Activated CD8-positive, alpha-beta memory T cell treated with anti-CD3 and anti-CD28 coated beads, Interleukin-2, amount 50 U/mL, for 48 hours (primary cell): Measurements from ENCODE around the gene EFHD1.
A peak's percentile ranks its signal among the peaks of the same experiment; 100 is the strongest.

ENCODE experiments used
- DNase-seq: peaks from one replicate; pipeline ENCODE4 v3.0.0-alpha.2; 2020

Gene EFHD1

GRCh38 chr2:232633413-232634205 lies at the start of gene EFHD1:
Gene EFHD1 (plus strand): TSS chr2:232633604. CDS start chr2:232633705, 101 bp downstream.
- peak; percentile 75 for DNase-seq

GRCh38 chr2:232584238-232584637 lies 49.2 kb upstream of the EFHD1 start:
- DNase-seq: no peak

GRCh38 chr2:232586943-232587505 lies 46.4 kb upstream of the EFHD1 start:
- no peak for DNase-seq

- no peak for DNase-seq
Observed at GRCh38 chr2:232587512-232587911, 45.9 kb upstream of the EFHD1 start.

GRCh38 chr2:232588031-232588430 lies 45.4 kb upstream of the EFHD1 start:
- DNase-seq: no peak

- DNase-seq: no peak
Observed at GRCh38 chr2:232588680-232589585, 44.5 kb upstream of the EFHD1 start.

- no peak for DNase-seq
Observed at GRCh38 chr2:232592772-232593395, 40.5 kb upstream of the EFHD1 start.

- no peak for DNase-seq
Observed at GRCh38 chr2:232593982-232594381, 39.4 kb upstream of the EFHD1 start.

- DNase-seq: no peak
Observed at GRCh38 chr2:232597362-232598079, 35.9 kb upstream of the EFHD1 start.

- DNase-seq: no peak
Observed at GRCh38 chr2:232598293-232598692, 35.1 kb upstream of the EFHD1 start.

GRCh38 chr2:232600053-232600773 lies 33.2 kb upstream of the EFHD1 start:
- no peak for DNase-seq

- no peak for DNase-seq
Observed at GRCh38 chr2:232603283-232603682, 30.1 kb upstream of the EFHD1 start.

GRCh38 chr2:232604535-232604934 lies 28.9 kb upstream of the EFHD1 start:
- no peak for DNase-seq

- DNase-seq: no peak
Observed at GRCh38 chr2:232607011-232607410, 26.4 kb upstream of the EFHD1 start.

GRCh38 chr2:232609607-232610006 lies 23.8 kb upstream of the EFHD1 start:
- no peak for DNase-seq

GRCh38 chr2:232610081-232610480 lies 23.3 kb upstream of the EFHD1 start:
- no peak for DNase-seq

GRCh38 chr2:232611061-232611460 lies 22.3 kb upstream of the EFHD1 start:
- no peak for DNase-seq

GRCh38 chr2:232611559-232612218 lies 21.7 kb upstream of the EFHD1 start:
- peak; percentile 95 for DNase-seq

GRCh38 chr2:232613538-232614134 lies 19.8 kb upstream of the EFHD1 start:
- DNase-seq: no peak

- no peak for DNase-seq
Observed at GRCh38 chr2:232615339-232615738, 18.1 kb upstream of the EFHD1 start.

GRCh38 chr2:232621186-232621585 lies 12.2 kb upstream of the EFHD1 start:
- DNase-seq: no peak
